Keratinocyte (primary cell): ENCODE measurements around the gene B9D1. TPM values are rescaled to one million over a fixed set of nuclear protein-coding genes. Genes with fewer than 3 reads are reported as not detected.

Experiments
- DNase-seq: peaks from one replicate; pipeline ENCODE4 v3.0.0-alpha.2; 2011; ENCODE audit warnings: low read depth, missing footprints, low spot score
- FAIRE-seq: peaks from 2 replicates; lab custom pipeline; 2011; peaks lifted over from hg19 to GRCh38; lab: Jason Lieb, UNC
- H2AFZ ChIP-seq: 2 replicates; pipeline ENCODE4 v1.6.0; 2012; ENCODE audit warnings: low read length, control low read depth, inconsistent platforms; ENCODE audit not compliant: control insufficient read depth
- H3K27ac ChIP-seq: 2 replicates; pipeline ENCODE4 v1.5.1; 2011; ENCODE audit warnings: low read length; ENCODE audit not compliant: control insufficient read depth, insufficient read depth
- H3K27me3 ChIP-seq: 3 replicates; pipeline ENCODE4 v1.6.0; 2011; ENCODE audit warnings: low read length; ENCODE audit not compliant: control insufficient read depth, insufficient read depth; ENCODE audit errors: extremely low read depth
- H3K36me3 ChIP-seq, 2 experiments: 2 replicates in 1 of 2; 3 replicates in 1 of 2; pipeline ENCODE4 v1.5.1; 2011; ENCODE audit warnings: low read length in 2 of 2, mild to moderate bottlenecking in 1 of 2; ENCODE audit not compliant: control insufficient read depth in 2 of 2, insufficient read depth in 2 of 2; ENCODE audit errors: extremely low read depth in 1 of 2
- H3K4me1 ChIP-seq: 3 replicates; pipeline ENCODE4 v1.5.1; 2011; ENCODE audit warnings: low read length; ENCODE audit not compliant: control insufficient read depth, insufficient read depth; ENCODE audit errors: extremely low read depth
- H3K4me2 ChIP-seq: 3 replicates; pipeline ENCODE4 v1.6.0; 2011; ENCODE audit warnings: low read depth, low read length; ENCODE audit not compliant: control insufficient read depth, insufficient read depth; ENCODE audit errors: extremely low read depth
- H3K4me3 ChIP-seq, 3 experiments: fragments of 200-600 bp in 1 of 3; sonication (generic) in 1 of 3; 2 replicates in 2 of 3; 3 replicates in 1 of 3; pipeline ENCODE4 v1.5.1; 2011 to 2016; ENCODE audit warnings: low read length in 3 of 3, mild to moderate bottlenecking in 3 of 3, control low read depth in 2 of 3, inconsistent platforms in 1 of 3, low read depth in 1 of 3, mixed read lengths in 1 of 3, mixed run types in 1 of 3, moderate library complexity in 1 of 3; ENCODE audit not compliant: control insufficient read depth in 2 of 3, insufficient read depth in 2 of 3; ENCODE audit errors: extremely low read depth in 1 of 3
- H3K79me2 ChIP-seq: 2 replicates; pipeline ENCODE4 v1.6.0; 2012; ENCODE audit warnings: low read length; ENCODE audit not compliant: control insufficient read depth, insufficient read depth
- H3K9ac ChIP-seq: 3 replicates; pipeline ENCODE4 v1.6.0; 2011; ENCODE audit warnings: low read length; ENCODE audit not compliant: control insufficient read depth, insufficient read depth; ENCODE audit errors: extremely low read depth
- H3K9me1 ChIP-seq: 3 replicates; pipeline ENCODE4 v1.6.0; 2011; ENCODE audit warnings: low read length; ENCODE audit not compliant: control insufficient read depth, insufficient read depth; ENCODE audit errors: extremely low read depth
- H3K9me3 ChIP-seq: 2 replicates; pipeline ENCODE4 v1.5.1; 2012; ENCODE audit warnings: low read depth, low read length; ENCODE audit not compliant: control insufficient read depth
- H4K20me1 ChIP-seq: 3 replicates; pipeline ENCODE4 v1.6.0; 2011; ENCODE audit warnings: low read length; ENCODE audit not compliant: control insufficient read depth, insufficient read depth; ENCODE audit errors: extremely low read depth
- CTCF ChIP-seq, 3 experiments: IDR thresholded peaks in 1 of 3; conservative IDR thresholded peaks in 1 of 3; optimal IDR thresholded peaks in 1 of 3; 2 replicates in 2 of 3; 3 replicates in 1 of 3; pipeline versions ENCODE3 to v1.5.1; 2011; ENCODE audit warnings: low read length in 3 of 3, mild to moderate bottlenecking in 3 of 3, moderate library complexity in 2 of 3, control low read depth in 1 of 3, inconsistent platforms in 1 of 3; ENCODE audit not compliant: insufficient read depth in 2 of 3; ENCODE audit errors: extremely low read depth in 1 of 3
- EZH2 ChIP-seq: IDR thresholded peaks from one replicate; pipeline ENCODE4 v1.6.1; 2012; ENCODE audit warnings: inconsistent platforms, mild to moderate bottlenecking, low read length, moderate library complexity
- dilution Hi-C: fragments of 300-500 bp; cut with MboI; formaldehyde crosslinking; loops from one replicate; pipeline ENCODE4 v1.7.0; 2020; ENCODE audit warnings: low sequenced_read_pairs; ENCODE audit not compliant: extremely low pct_ligation_motif_present
- polyA plus RNA-seq, 5 experiments: library from polyadenylated mRNA; depleted of rRNA in 3 of 5; stranded (reverse) in 3 of 5; stranded (forward) in 1 of 5; unstranded in 1 of 5; fragments of >200 nt; gene quantifications; 1 replicate in 1 of 5; 2 replicates in 3 of 5; 3 replicates in 1 of 5; pipeline versions ENCODE4 v1.2.1 to v1.2.3, GENCODE V29; 2011 to 2012; ENCODE audit warnings: missing spikeins in 2 of 5, low read depth in 1 of 5, low replicate concordance in 1 of 5

B9D1 gene
- polyA plus RNA-seq, 1 donor (not counting 4 experiments of a cell fraction or from before 2014, with no cell fraction given), result 30.3 TPM

- Histone ChIP-seq H3K9ac (no peak overlapping the region), H3K4me1 (peaks cover 11% of the 10 kb centered on the region), H2AFZ (no peak overlapping the region), H3K9me1 (peaks cover 2% of the 10 kb centered on the region), H3K27ac (no peak overlapping the region), H4K20me1 (no peaks in the 10 kb centered on the region), H3K4me2 (no peak overlapping the region), H3K27me3 (no peaks in the 10 kb centered on the region), H3K36me3 (no peaks in the 10 kb centered on the region), H3K79me2 (no peaks in the 10 kb centered on the region), H3K9me3 (no peaks in the 10 kb centered on the region), H3K4me3 (no peak overlapping the region)
- DNase-seq, result no peak
- no peak for TF ChIP-seq EZH2
- TF ChIP-seq CTCF (optimal IDR thresholded peaks at IDR 0.05 in 1 of 3, IDR thresholded peaks at IDR 0.05 in 1 of 3, conservative IDR thresholded peaks at IDR 0.05 in 1 of 3; ENCODE audit: extremely low read depth in 1 of 3, insufficient read depth in 2 of 3, low read length in 3 of 3), result no peak
- dilution Hi-C loops, result no loop called here
- no peak for FAIRE-seq
Measured at GRCh38 chr17:19405114-19405513, 42.6 kb upstream of the B9D1 start.

GRCh38 chr17:19404264-19404663 lies 41.7 kb upstream of the B9D1 start:
- dilution Hi-C loops, result no loop called here
- Histone ChIP-seq H3K9ac (no peak overlapping the region), H3K4me1 (peaks cover 3% of the 10 kb centered on the region), H3K79me2 (no peaks in the 10 kb centered on the region), H3K4me2 (no peak overlapping the region), H4K20me1 (no peaks in the 10 kb centered on the region), H3K4me3 (no peak overlapping the region), H3K9me3 (no peaks in the 10 kb centered on the region), H2AFZ (no peak overlapping the region), H3K9me1 (no peaks in the 10 kb centered on the region), H3K27me3 (no peaks in the 10 kb centered on the region), H3K36me3 (no peaks in the 10 kb centered on the region), H3K27ac (no peak overlapping the region)
- DNase-seq, result no peak
- no peak for TF ChIP-seq EZH2
- no peak for TF ChIP-seq CTCF (optimal IDR thresholded peaks at IDR 0.05 in 1 of 3, IDR thresholded peaks at IDR 0.05 in 1 of 3, conservative IDR thresholded peaks at IDR 0.05 in 1 of 3; ENCODE audit: extremely low read depth in 1 of 3, insufficient read depth in 2 of 3, low read length in 3 of 3)
- FAIRE-seq, result no peak
